Ishikawa (cell line): ENCODE measurements around the gene SDK1.

Experiments used
- CEBPB ChIP-seq: IDR thresholded peaks from 2 replicates; pipeline ENCODE4 v1.6.1; 2012
- CREB1 ChIP-seq: IDR thresholded peaks from 2 replicates; pipeline ENCODE4 v1.6.1; 2012; ENCODE audit warnings: low read depth
- EGR1 ChIP-seq: IDR thresholded peaks from 2 replicates; pipeline ENCODE4 v1.6.1; 2012
- EP300 ChIP-seq: IDR thresholded peaks from 2 replicates; pipeline ENCODE4 v1.6.1; 2012; ENCODE audit warnings: borderline replicate concordance
- FOXM1 ChIP-seq: IDR thresholded peaks from 2 replicates; pipeline ENCODE4 v1.6.1; 2012; ENCODE audit warnings: low read depth, borderline replicate concordance
- NFIC ChIP-seq: IDR thresholded peaks from 2 replicates; pipeline ENCODE4 v1.6.1; 2012
- RAD21 ChIP-seq: IDR thresholded peaks from 2 replicates; pipeline ENCODE4 v1.6.1; 2012; ENCODE audit warnings: low read depth
- TAF1 ChIP-seq: IDR thresholded peaks from 2 replicates; pipeline ENCODE4 v1.6.1; 2012; ENCODE audit warnings: low read depth, mild to moderate bottlenecking
- TCF12 ChIP-seq: IDR thresholded peaks from 2 replicates; pipeline ENCODE4 v1.6.1; 2012; ENCODE audit warnings: low read depth
- TEAD4 ChIP-seq: IDR thresholded peaks from 2 replicates; pipeline ENCODE4 v1.6.1; 2012
- YY1 ChIP-seq: IDR thresholded peaks from 2 replicates; pipeline ENCODE4 v1.6.1; 2012; ENCODE audit warnings: low read depth
- ZBTB7A ChIP-seq: IDR thresholded peaks from 2 replicates; pipeline ENCODE4 v1.6.1; 2012; ENCODE audit warnings: low read depth
- TF ChIP-seq, protein P1 (sequence below): IDR thresholded peaks from 2 replicates; pipeline ENCODE4 v1.6.1; 2012
- TF ChIP-seq, protein P2 (sequence below): IDR thresholded peaks from 2 replicates; pipeline ENCODE4 v1.6.1; 2012; ENCODE audit warnings: low read depth, mild to moderate bottlenecking
- TF ChIP-seq, protein P3 (sequence below): IDR thresholded peaks from 2 replicates; pipeline ENCODE4 v1.6.1; 2012

SDK1 gene

DNA sequence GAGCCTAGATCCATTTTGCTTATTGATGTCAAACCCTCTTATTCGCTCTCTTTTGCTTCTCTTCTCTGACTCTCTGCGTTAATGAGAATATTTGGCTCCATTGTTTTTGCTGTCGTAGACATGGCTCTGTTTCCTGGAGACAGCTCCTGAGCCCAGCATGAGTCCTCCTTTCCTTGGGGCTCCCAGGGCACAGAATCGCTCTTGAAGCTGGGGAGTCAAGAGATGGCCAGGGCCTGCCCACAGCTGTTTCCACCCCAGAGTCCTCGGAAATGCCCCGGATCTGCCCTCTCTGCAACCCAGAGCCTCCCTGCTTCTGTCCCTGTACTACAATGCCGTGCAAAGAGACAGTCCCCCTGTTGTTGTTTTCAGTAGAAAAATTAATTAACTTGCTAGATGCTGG is 814.4 kb downstream of the SDK1 start:
- TF ChIP-seq, protein P1, sequence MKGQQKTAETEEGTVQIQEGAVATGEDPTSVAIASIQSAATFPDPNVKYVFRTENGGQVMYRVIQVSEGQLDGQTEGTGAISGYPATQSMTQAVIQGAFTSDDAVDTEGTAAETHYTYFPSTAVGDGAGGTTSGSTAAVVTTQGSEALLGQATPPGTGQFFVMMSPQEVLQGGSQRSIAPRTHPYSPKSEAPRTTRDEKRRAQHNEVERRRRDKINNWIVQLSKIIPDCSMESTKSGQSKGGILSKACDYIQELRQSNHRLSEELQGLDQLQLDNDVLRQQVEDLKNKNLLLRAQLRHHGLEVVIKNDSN, result no peak
- TF ChIP-seq EP300, result no peak
- TF ChIP-seq RAD21, result no peak
- TF ChIP-seq CREB1, result no peak

DNA sequence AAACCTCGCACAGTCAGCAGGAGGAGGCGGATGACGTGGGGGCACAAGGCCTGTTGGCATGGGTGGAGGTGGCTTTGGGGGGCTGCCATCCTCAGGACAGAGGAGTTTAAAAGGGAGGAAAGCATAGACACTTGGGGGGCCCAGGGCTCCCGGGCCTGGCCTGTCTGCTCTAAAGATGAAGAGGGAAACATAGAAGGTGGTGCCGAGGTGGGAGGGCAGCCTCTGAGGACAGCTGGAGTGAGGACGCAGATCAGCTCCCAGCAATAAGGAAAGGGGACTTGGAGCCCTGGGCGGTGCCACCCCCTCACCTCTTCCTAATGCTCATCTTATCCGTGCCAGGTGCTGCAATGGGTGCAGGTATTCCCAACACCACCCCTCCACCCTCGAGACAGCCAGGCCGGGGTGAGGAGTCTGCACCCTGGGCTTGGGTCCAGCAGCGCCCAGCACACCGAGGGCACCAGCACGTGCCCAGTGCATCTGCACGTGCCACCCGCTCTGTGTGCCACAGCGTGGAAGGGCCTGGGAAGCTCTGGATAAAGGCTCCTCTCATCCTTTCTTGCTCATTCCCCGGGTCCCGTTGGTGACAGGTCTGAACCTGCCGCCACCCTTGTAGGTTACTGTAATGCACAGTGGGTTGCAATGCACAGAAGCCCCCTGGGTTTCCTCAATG is 815.0 kb downstream of the SDK1 start:
- TF ChIP-seq TEAD4 (no peak), EGR1 (no peak), TCF12 (no peak), NFIC (no peak), TAF1 (no peak), YY1 (no peak), RAD21 (no peak), CREB1 (no peak), EP300 (no peak), CEBPB (no peak), FOXM1 (no peak), ZBTB7A (no peak)
- TF ChIP-seq, protein P2, sequence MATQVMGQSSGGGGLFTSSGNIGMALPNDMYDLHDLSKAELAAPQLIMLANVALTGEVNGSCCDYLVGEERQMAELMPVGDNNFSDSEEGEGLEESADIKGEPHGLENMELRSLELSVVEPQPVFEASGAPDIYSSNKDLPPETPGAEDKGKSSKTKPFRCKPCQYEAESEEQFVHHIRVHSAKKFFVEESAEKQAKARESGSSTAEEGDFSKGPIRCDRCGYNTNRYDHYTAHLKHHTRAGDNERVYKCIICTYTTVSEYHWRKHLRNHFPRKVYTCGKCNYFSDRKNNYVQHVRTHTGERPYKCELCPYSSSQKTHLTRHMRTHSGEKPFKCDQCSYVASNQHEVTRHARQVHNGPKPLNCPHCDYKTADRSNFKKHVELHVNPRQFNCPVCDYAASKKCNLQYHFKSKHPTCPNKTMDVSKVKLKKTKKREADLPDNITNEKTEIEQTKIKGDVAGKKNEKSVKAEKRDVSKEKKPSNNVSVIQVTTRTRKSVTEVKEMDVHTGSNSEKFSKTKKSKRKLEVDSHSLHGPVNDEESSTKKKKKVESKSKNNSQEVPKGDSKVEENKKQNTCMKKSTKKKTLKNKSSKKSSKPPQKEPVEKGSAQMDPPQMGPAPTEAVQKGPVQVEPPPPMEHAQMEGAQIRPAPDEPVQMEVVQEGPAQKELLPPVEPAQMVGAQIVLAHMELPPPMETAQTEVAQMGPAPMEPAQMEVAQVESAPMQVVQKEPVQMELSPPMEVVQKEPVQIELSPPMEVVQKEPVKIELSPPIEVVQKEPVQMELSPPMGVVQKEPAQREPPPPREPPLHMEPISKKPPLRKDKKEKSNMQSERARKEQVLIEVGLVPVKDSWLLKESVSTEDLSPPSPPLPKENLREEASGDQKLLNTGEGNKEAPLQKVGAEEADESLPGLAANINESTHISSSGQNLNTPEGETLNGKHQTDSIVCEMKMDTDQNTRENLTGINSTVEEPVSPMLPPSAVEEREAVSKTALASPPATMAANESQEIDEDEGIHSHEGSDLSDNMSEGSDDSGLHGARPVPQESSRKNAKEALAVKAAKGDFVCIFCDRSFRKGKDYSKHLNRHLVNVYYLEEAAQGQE, result no peak
- TF ChIP-seq, protein P3, sequence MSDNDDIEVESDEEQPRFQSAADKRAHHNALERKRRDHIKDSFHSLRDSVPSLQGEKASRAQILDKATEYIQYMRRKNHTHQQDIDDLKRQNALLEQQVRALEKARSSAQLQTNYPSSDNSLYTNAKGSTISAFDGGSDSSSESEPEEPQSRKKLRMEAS, result no peak
- TF ChIP-seq, protein P1, result no peak

DNA sequence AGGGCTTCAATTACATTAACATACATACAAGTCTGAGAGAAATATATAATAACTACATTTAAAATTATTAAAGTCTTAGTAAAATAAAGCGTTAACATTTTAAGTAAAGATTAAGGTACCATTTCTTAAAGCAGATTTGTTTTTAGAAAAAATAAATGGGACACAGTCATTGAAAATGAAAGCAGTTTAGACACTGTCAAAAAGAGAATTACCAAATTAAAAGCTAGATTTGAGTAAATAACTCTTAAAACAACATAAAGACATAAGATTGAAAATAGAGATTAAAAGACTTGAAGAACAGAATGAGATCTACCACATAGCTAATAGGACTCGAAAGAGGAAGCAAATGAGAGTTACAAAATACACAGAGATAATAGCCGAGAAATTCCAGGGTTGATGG is 818.8 kb downstream of the SDK1 start:
- TF ChIP-seq TEAD4, result no peak
- TF ChIP-seq CREB1, result no peak
- TF ChIP-seq YY1, result no peak
- no peak for TF ChIP-seq TCF12
- TF ChIP-seq EGR1, result no peak
- TF ChIP-seq TAF1, result no peak
- no peak for TF ChIP-seq FOXM1
- TF ChIP-seq ZBTB7A, result no peak
- TF ChIP-seq CEBPB, result no peak
- TF ChIP-seq, protein P2, result no peak

DNA sequence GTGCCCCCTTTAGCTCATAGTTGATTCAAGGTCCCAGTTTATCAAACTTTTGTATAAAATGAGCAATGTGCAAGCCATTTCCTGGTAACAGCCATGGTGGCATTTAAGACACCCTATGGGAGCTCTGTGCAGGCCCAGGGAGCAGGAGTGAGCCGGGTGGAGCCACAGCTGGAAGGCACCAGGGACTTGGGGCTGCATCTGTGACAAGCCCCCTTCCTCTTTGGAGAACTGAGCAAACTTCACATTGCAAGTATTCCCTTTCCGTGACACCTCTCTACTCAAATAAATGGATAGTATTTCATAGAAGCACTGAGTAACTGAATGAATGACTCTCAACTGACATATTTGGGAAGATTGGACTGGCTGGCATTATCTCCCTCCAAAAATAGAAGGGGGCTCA is 822.3 kb downstream of the SDK1 start:
- no peak for TF ChIP-seq TEAD4
- no peak for TF ChIP-seq EP300
- TF ChIP-seq, protein P2, result no peak
- no peak for TF ChIP-seq FOXM1
- no peak for TF ChIP-seq TAF1
- no peak for TF ChIP-seq RAD21
- TF ChIP-seq EGR1, result no peak
- TF ChIP-seq, protein P3, result no peak
- no peak for TF ChIP-seq CREB1

DNA sequence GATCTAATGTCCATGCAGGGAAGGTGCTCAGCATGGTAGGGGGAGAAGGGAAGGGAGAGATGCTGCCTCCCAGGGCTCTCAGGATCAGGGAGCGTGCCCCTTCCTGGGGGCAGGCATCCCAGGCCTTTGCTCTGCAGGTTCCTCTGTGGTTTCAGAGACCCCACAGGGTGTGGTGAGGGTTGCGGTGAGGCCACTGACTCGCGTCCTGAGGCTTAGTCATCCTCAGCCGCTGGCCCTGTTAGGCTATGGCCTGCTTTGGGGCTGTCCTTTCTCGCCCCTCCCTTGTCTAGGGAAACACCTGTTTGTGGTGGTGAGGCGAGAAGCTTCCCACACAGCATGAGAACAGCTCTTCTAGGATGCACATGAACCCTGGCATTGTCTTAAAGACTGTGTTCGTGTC is 822.8 kb downstream of the SDK1 start:
- TF ChIP-seq TEAD4, result no peak
- no peak for TF ChIP-seq CREB1
- TF ChIP-seq TCF12, result no peak
- no peak for TF ChIP-seq EGR1
- TF ChIP-seq, protein P1, result no peak
- TF ChIP-seq CEBPB, result no peak
- no peak for TF ChIP-seq FOXM1
- no peak for TF ChIP-seq ZBTB7A
- TF ChIP-seq, protein P2, result no peak
- TF ChIP-seq TAF1, result no peak
- no peak for TF ChIP-seq NFIC
- TF ChIP-seq RAD21, result no peak
- TF ChIP-seq EP300, result no peak
- TF ChIP-seq YY1, result no peak
- TF ChIP-seq, protein P3, result no peak
